ENCODE measurements around the gene PSAPL1. TPM values are rescaled to one million over a fixed set of nuclear protein-coding genes. Genes with fewer than 3 reads are reported as not detected.

The PSAPL1 gene
- total and polyA plus RNA-seq, 2 donors (not counting 1 experiment from before 2014, with no cell fraction given): not detected

- DNase-seq (ENCODE audit: low read depth in 2 of 2): peak in 1 of 2 donors; percentile 19
- H3K4me2 ChIP-seq (ENCODE audit: extremely low read depth, insufficient read depth, low read length): no peak overlapping the region
Measured at GRCh38 chr4:7423801-7424552, 10.8 kb downstream of the PSAPL1 start.

DNA sequence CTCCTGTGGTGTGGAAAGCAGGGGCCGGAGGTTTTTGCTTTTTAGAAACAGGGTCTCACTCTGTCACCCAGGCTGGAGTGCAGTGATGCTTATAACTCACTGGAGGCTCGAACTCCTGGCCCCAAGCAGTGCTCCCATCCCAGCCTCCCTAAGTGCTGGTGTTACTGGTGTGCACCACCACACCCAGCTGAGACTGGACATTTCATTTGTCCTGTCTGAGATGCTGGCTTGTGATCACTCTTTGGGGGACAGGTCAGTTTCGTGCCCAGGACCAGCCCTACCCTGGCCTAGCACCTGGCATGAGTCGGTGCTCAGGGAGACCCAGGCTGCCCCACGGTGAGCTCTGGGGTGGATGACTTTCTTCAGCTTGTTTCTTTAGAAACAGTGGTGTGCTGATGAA lies 11.3 kb downstream of the PSAPL1 start:
- no peaks in the 10 kb centered on the region for H3K27me3 ChIP-seq (ENCODE audit: control insufficient read depth, insufficient read depth, low read length)
- no peak overlapping the region for H2AFZ ChIP-seq (ENCODE audit: low read length)

More at GRCh38 chr4:7423801-7424552, 10.8 kb downstream of the PSAPL1 start:
- Histone ChIP-seq H2AFZ (ENCODE audit: low read length) (no peak overlapping the region), H3K4me3 (replicated peaks in 1 of 4; ENCODE audit: control extremely low read depth in 1 of 4, insufficient read depth in 1 of 4, low read depth in 3 of 4, low read length in 4 of 4) (no peak overlapping the region), H3K27me3 (ENCODE audit: control insufficient read depth, insufficient read depth, low read length) (no peaks in the 10 kb centered on the region), H3K4me1 (ENCODE audit: control insufficient read depth, extremely low read depth, insufficient read depth, low read length) (no peaks in the 10 kb centered on the region), H4K20me1 (ENCODE audit: control insufficient read depth, extremely low read depth, insufficient read depth, low read length) (no peaks in the 10 kb centered on the region), H3K36me3 (ENCODE audit: control insufficient read depth, insufficient read depth, low read length) (no peaks in the 10 kb centered on the region), H3K9ac (ENCODE audit: insufficient read depth, low read length) (no peak overlapping the region), H3K79me2 (ENCODE audit: control insufficient read depth, insufficient read depth, low read length) (no peaks in the 10 kb centered on the region), H3K27ac (ENCODE audit: insufficient read depth, low read length) (no peak overlapping the region), H3K9me3 (ENCODE audit: control insufficient read depth, insufficient read depth, low read depth, low read length) (no peaks in the 10 kb centered on the region)
- TF ChIP-seq, protein P1, sequence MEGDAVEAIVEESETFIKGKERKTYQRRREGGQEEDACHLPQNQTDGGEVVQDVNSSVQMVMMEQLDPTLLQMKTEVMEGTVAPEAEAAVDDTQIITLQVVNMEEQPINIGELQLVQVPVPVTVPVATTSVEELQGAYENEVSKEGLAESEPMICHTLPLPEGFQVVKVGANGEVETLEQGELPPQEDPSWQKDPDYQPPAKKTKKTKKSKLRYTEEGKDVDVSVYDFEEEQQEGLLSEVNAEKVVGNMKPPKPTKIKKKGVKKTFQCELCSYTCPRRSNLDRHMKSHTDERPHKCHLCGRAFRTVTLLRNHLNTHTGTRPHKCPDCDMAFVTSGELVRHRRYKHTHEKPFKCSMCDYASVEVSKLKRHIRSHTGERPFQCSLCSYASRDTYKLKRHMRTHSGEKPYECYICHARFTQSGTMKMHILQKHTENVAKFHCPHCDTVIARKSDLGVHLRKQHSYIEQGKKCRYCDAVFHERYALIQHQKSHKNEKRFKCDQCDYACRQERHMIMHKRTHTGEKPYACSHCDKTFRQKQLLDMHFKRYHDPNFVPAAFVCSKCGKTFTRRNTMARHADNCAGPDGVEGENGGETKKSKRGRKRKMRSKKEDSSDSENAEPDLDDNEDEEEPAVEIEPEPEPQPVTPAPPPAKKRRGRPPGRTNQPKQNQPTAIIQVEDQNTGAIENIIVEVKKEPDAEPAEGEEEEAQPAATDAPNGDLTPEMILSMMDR (conservative IDR thresholded peaks at IDR 0.05 in 1 of 2, IDR thresholded peaks at IDR 0.05 in 1 of 2; ENCODE audit: low read depth in 1 of 2, low read length in 2 of 2): no peak
- no peak for TF ChIP-seq EZH2 (IDR thresholded peaks at IDR 0.05; ENCODE audit: low read length, missing control alignments)

GRCh38 chr4:7422898-7423180 lies 11.9 kb downstream of the PSAPL1 start:
- no peak overlapping the region for H3K9ac ChIP-seq (ENCODE audit: insufficient read depth, low read length)
- H3K27me3 ChIP-seq (ENCODE audit: control insufficient read depth, insufficient read depth, low read length): no peaks in the 10 kb centered on the region
- no peaks in the 10 kb centered on the region for H3K36me3 ChIP-seq (ENCODE audit: control insufficient read depth, insufficient read depth, low read length)
- no peaks in the 10 kb centered on the region for H4K20me1 ChIP-seq (ENCODE audit: control insufficient read depth, extremely low read depth, insufficient read depth, low read length)
- no peak overlapping the region for H3K4me3 ChIP-seq (replicated peaks in 1 of 4; ENCODE audit: control extremely low read depth in 1 of 4, insufficient read depth in 1 of 4, low read depth in 3 of 4, low read length in 4 of 4)
- H2AFZ ChIP-seq (ENCODE audit: low read length): no peak overlapping the region
- TF ChIP-seq EZH2 (IDR thresholded peaks at IDR 0.05; ENCODE audit: low read length, missing control alignments): no peak
- TF ChIP-seq, protein P1 (conservative IDR thresholded peaks at IDR 0.05 in 1 of 2, IDR thresholded peaks at IDR 0.05 in 1 of 2; ENCODE audit: low read depth in 1 of 2, low read length in 2 of 2): no peak
- H3K27ac ChIP-seq (ENCODE audit: insufficient read depth, low read length): no peak overlapping the region
- no peaks in the 10 kb centered on the region for H3K9me3 ChIP-seq (ENCODE audit: control insufficient read depth, insufficient read depth, low read depth, low read length)
- H3K4me1 ChIP-seq (ENCODE audit: control insufficient read depth, extremely low read depth, insufficient read depth, low read length): no peaks in the 10 kb centered on the region
- no peak for DNase-seq (ENCODE audit: low read depth in 2 of 2)
- H3K4me2 ChIP-seq (ENCODE audit: extremely low read depth, insufficient read depth, low read length): no peak overlapping the region
- H3K79me2 ChIP-seq (ENCODE audit: control insufficient read depth, insufficient read depth, low read length): no peaks in the 10 kb centered on the region

More for the DNA sequence above, 11.3 kb downstream of the PSAPL1 start:
- H3K79me2 ChIP-seq (ENCODE audit: control insufficient read depth, insufficient read depth, low read length): no peaks in the 10 kb centered on the region
- TF ChIP-seq EZH2 (IDR thresholded peaks at IDR 0.05; ENCODE audit: low read length, missing control alignments): no peak
- TF ChIP-seq, protein P1 (conservative IDR thresholded peaks at IDR 0.05 in 1 of 2, IDR thresholded peaks at IDR 0.05 in 1 of 2; ENCODE audit: low read depth in 1 of 2, low read length in 2 of 2): no peak
- H3K9me3 ChIP-seq (ENCODE audit: control insufficient read depth, insufficient read depth, low read depth, low read length): no peaks in the 10 kb centered on the region
- H3K4me2 ChIP-seq (ENCODE audit: extremely low read depth, insufficient read depth, low read length): no peak overlapping the region
- H3K4me3 ChIP-seq (replicated peaks in 1 of 4; ENCODE audit: control extremely low read depth in 1 of 4, insufficient read depth in 1 of 4, low read depth in 3 of 4, low read length in 4 of 4): no peak overlapping the region
- H4K20me1 ChIP-seq (ENCODE audit: control insufficient read depth, extremely low read depth, insufficient read depth, low read length): no peaks in the 10 kb centered on the region
- no peaks in the 10 kb centered on the region for H3K36me3 ChIP-seq (ENCODE audit: control insufficient read depth, insufficient read depth, low read length)
- no peak overlapping the region for H3K27ac ChIP-seq (ENCODE audit: insufficient read depth, low read length)
- no peaks in the 10 kb centered on the region for H3K4me1 ChIP-seq (ENCODE audit: control insufficient read depth, extremely low read depth, insufficient read depth, low read length)
- no peak for DNase-seq (ENCODE audit: low read depth in 2 of 2)
- H3K9ac ChIP-seq (ENCODE audit: insufficient read depth, low read length): no peak overlapping the region
